MCF 10A (cell line): ENCODE measurements around the gene PRM2. TPM values are rescaled to one million over a fixed set of nuclear protein-coding genes. Genes with fewer than 3 reads are reported as not detected.

Experiments used
- BruUV-seq: library from RNA; stranded (reverse); fragments of 400-500 nt; replicated peaks from 2 replicates; lab custom pipeline; 2021; lab: Mats Ljungman, UMichigan
- CTCF ChIA-PET: fragments of 300-600 bp; sonication (Branson Sonifier 250); formaldehyde crosslinking; extraction: SDS; loops from one replicate; lab custom pipeline; 2021; ENCODE audit warnings: antibody characterized with exemption, inconsistent platforms; lab: Yijun Ruan, JAX
- POLR2A ChIA-PET: fragments of 300-600, 350-650 bp; sonication (Branson Sonifier 250); formaldehyde crosslinking; extraction: SDS; loops from one replicate; lab custom pipeline; 2020; ENCODE audit warnings: antibody characterized with exemption, inconsistent platforms; lab: Yijun Ruan, JAX
- DNase-seq: peaks from one replicate; pipeline ENCODE4 v3.0.0-alpha.2; 2018; ENCODE audit not compliant: unreplicated experiment
- H3K27ac Mint-ChIP-seq: one replicate; pipeline ENCODE4 v1.8.0; 2022; ENCODE audit warnings: mild to moderate bottlenecking, low read depth, mixed read lengths; ENCODE audit not compliant: unreplicated experiment
- H3K27me3 Mint-ChIP-seq: one replicate; pipeline ENCODE4 v1.8.0; 2022; ENCODE audit warnings: mixed read lengths; ENCODE audit not compliant: insufficient read depth, unreplicated experiment
- H3K36me3 Mint-ChIP-seq: one replicate; pipeline ENCODE4 v1.8.0; 2022; ENCODE audit warnings: mild to moderate bottlenecking, moderate library complexity, mixed read lengths; ENCODE audit not compliant: insufficient read depth, unreplicated experiment
- H3K4me1 Mint-ChIP-seq: one replicate; pipeline ENCODE4 v1.8.0; 2022; ENCODE audit warnings: mixed read lengths; ENCODE audit not compliant: insufficient read depth, unreplicated experiment
- H3K4me3 Mint-ChIP-seq: one replicate; pipeline ENCODE4 v1.8.0; 2022; ENCODE audit warnings: mild to moderate bottlenecking, moderate library complexity, mixed read lengths; ENCODE audit not compliant: unreplicated experiment
- H3K9me3 Mint-ChIP-seq: one replicate; pipeline ENCODE4 v1.8.0; 2022; ENCODE audit warnings: mixed read lengths; ENCODE audit not compliant: unreplicated experiment
- CTCF ChIP-seq: fragments of 200-600 bp; IDR thresholded peaks from one replicate; pipeline ENCODE4 v1.8.0; 2022; ENCODE audit warnings: antibody characterized with exemption, mild to moderate bottlenecking; ENCODE audit not compliant: unreplicated experiment
- intact Hi-C: fragments of 100-400 bp; cut with micrococcal nuclease; formaldehyde crosslinking; loops from 2 replicates; pipeline ENCODE4 v1.14.1; 2022
- total RNA-seq: library from RNA; stranded (reverse); gene quantifications from 2 replicates; pipeline ENCODE4 v1.2.3, GENCODE V29; 2022

The PRM2 gene
- total RNA-seq, 1 experiment from 2014 or later, result not detected

GRCh38 chr16:11241480-11242204, 34.6 kb downstream of the PRM2 start:
- CTCF ChIA-PET, result interaction anchor here (0.6 to 0.8 kb wide), 2 partner anchors 17 to 290 kb away, joined by 3 to 4 read pairs; no protein-coding TSS in a partner anchor
- intact Hi-C loops, result no loop called here

GRCh38 chr16:11240636-11241473, 35.4 kb downstream of the PRM2 start:
- CTCF ChIA-PET, result interaction anchor here (0.6 to 1.1 kb wide), 7 partner anchors 13 to 291 kb away, joined by 3 to 4 read pairs (median 3); no protein-coding TSS in a partner anchor
- H3K27ac Mint-ChIP-seq, result no peak overlapping the region

More at GRCh38 chr16:11241480-11242204, 34.6 kb downstream of the PRM2 start:
- no TSS peak for BruUV-seq
- Mint-ChIP-seq H3K4me1 (no peaks in the 10 kb centered on the region), H3K9me3 (no peaks in the 10 kb centered on the region), H3K27ac (no peak overlapping the region), H3K36me3 (no peaks in the 10 kb centered on the region), H3K4me3 (no peak overlapping the region), H3K27me3 (no peaks in the 10 kb centered on the region)
- no peak for DNase-seq
- POLR2A ChIA-PET, result interaction anchor here (0.6 kb wide), 1 partner anchor 888 kb away, joined by 5 read pairs; no protein-coding TSS in a partner anchor
- TF ChIP-seq CTCF, result no peak

GRCh38 chr16:11239644-11240632, 36.3 kb downstream of the PRM2 start:
- Mint-ChIP-seq H3K27ac (no peak overlapping the region), H3K27me3 (no peaks in the 10 kb centered on the region), H3K36me3 (no peaks in the 10 kb centered on the region), H3K4me3 (no peak overlapping the region), H3K4me1 (no peaks in the 10 kb centered on the region), H3K9me3 (no peaks in the 10 kb centered on the region)
- no TSS peak for BruUV-seq
- intact Hi-C loops, result no loop called here
- ChIA-PET CTCF (interaction anchor here (0.6 to 1.1 kb wide), 4 partner anchors 15 to 276 kb away, joined by 3 to 4 read pairs (median 3); no protein-coding TSS in a partner anchor), POLR2A (no interaction called here)
- DNase-seq, result no peak
- TF ChIP-seq CTCF, result no peak

More at GRCh38 chr16:11240636-11241473, 35.4 kb downstream of the PRM2 start:
- intact Hi-C loops, result no loop called here
- Mint-ChIP-seq H3K9me3 (no peaks in the 10 kb centered on the region), H3K4me1 (no peaks in the 10 kb centered on the region), H3K27me3 (no peaks in the 10 kb centered on the region), H3K36me3 (no peaks in the 10 kb centered on the region), H3K4me3 (no peak overlapping the region)
- BruUV-seq, result no TSS peak
- DNase-seq, result no peak
- no peak for TF ChIP-seq CTCF
- POLR2A ChIA-PET, result interaction anchor here (0.6 kb wide), 1 partner anchor 888 kb away, joined by 5 read pairs; no protein-coding TSS in a partner anchor
